HEK293 (cell line): ENCODE measurements around the gene MSS51.

Experiments used
- CTCF ChIA-PET: fragments of 350-600 bp; formaldehyde crosslinking; extraction: SDS; loops from one replicate; lab custom pipeline; 2021; ENCODE audit warnings: antibody characterized with exemption; lab: Yijun Ruan, JAX
- POLR2A ChIA-PET: fragments of 300-600 bp; formaldehyde crosslinking; extraction: SDS; loops from one replicate; lab custom pipeline; 2020; ENCODE audit warnings: antibody characterized with exemption, inconsistent platforms; lab: Yijun Ruan, JAX
- H3K27ac ChIP-seq: fragments of 200-500 bp; sonication (Bioruptor generic); 2 replicates; pipeline ENCODE4 v1.5.1; 2014; ENCODE audit warnings: low read depth, low read length, control low read depth, inconsistent platforms; ENCODE audit errors: extremely low read depth
- H3K36me3 ChIP-seq, 2 experiments: fragments of 200-500 bp in 1 of 2; sonication (Bioruptor generic) in 1 of 2; 1 replicate in 1 of 2; 2 replicates in 1 of 2; pipeline ENCODE4 v1.5.1; 2014 to 2017; ENCODE audit warnings: inconsistent platforms in 2 of 2, low read length in 2 of 2; ENCODE audit not compliant: control insufficient read depth in 2 of 2, insufficient read depth in 1 of 2
- H3K4me1 ChIP-seq: fragments of 200-500 bp; sonication (Bioruptor generic); 2 replicates; pipeline ENCODE4 v1.5.1; 2014; ENCODE audit warnings: mild to moderate bottlenecking, low read length, inconsistent platforms; ENCODE audit not compliant: control insufficient read depth, insufficient read depth
- H3K4me3 ChIP-seq: 2 replicates; pipeline ENCODE4 v1.5.1; 2011; ENCODE audit warnings: low read depth, mild to moderate bottlenecking, control low read depth, low read length, moderate library complexity
- H3K9me3 ChIP-seq: fragments of 200-500 bp; sonication (Bioruptor generic); 2 replicates; pipeline ENCODE4 v1.5.1; 2014; ENCODE audit warnings: low read depth, low read length, inconsistent platforms; ENCODE audit not compliant: control insufficient read depth, insufficient read depth
- BCL11B ChIP-seq: fragments of 450-650 bp; formaldehyde crosslinking; IDR thresholded peaks from 2 replicates; pipeline ENCODE4 v1.5.1; 2016; ENCODE audit warnings: low read depth, missing biosample characterization, missing genetic modification characterization
- EGR2 ChIP-seq: fragments of 450-650 bp; formaldehyde crosslinking; IDR thresholded peaks from 2 replicates; pipeline ENCODE4 v1.5.1; 2016; ENCODE audit warnings: low read depth, missing biosample characterization, missing genetic modification characterization
- MZF1 ChIP-seq: fragments of 450-650 bp; formaldehyde crosslinking; IDR thresholded peaks from 2 replicates; pipeline ENCODE4 v1.5.1; 2017; ENCODE audit warnings: missing biosample characterization, missing genetic modification characterization, borderline replicate concordance
- PATZ1 ChIP-seq: fragments of 450-650 bp; formaldehyde crosslinking; IDR thresholded peaks from 2 replicates; pipeline ENCODE4 v1.5.1; 2016; ENCODE audit warnings: missing biosample characterization, missing genetic modification characterization
- PRDM2 ChIP-seq: fragments of 450-650 bp; formaldehyde crosslinking; IDR thresholded peaks from 2 replicates; pipeline ENCODE4 v1.5.1; 2016; ENCODE audit warnings: missing biosample characterization, missing genetic modification characterization, borderline replicate concordance
- PRDM6 ChIP-seq: fragments of 450-650 bp; formaldehyde crosslinking; IDR thresholded peaks from 2 replicates; pipeline ENCODE4 v1.5.1; 2017; ENCODE audit warnings: missing biosample characterization, missing genetic modification characterization
- SALL2 ChIP-seq: fragments of 450-650 bp; formaldehyde crosslinking; IDR thresholded peaks from 2 replicates; pipeline ENCODE4 v1.5.0; 2017; ENCODE audit warnings: missing biosample characterization, mild to moderate bottlenecking, missing genetic modification characterization, borderline replicate concordance
- YY2 ChIP-seq: fragments of 450-650 bp; formaldehyde crosslinking; IDR thresholded peaks from 2 replicates; pipeline ENCODE4 v1.5.1; 2016; ENCODE audit warnings: missing biosample characterization, missing genetic modification characterization
- ZEB2 ChIP-seq: fragments of 450-650 bp; formaldehyde crosslinking; IDR thresholded peaks from 2 replicates; pipeline ENCODE4 v1.5.1; 2016; ENCODE audit warnings: missing biosample characterization, missing genetic modification characterization
- ZFHX2 ChIP-seq: fragments of 450-650 bp; formaldehyde crosslinking; conservative IDR thresholded peaks from 2 replicates; pipeline ENCODE4 v1.5.1; 2016; ENCODE audit warnings: missing biosample characterization, missing genetic modification characterization
- ZFP3 ChIP-seq: fragments of 450-650 bp; formaldehyde crosslinking; IDR thresholded peaks from 2 replicates; pipeline ENCODE4 v1.5.1; 2016; ENCODE audit warnings: low read depth, missing biosample characterization, missing genetic modification characterization
- ZNF121 ChIP-seq: fragments of 450-650 bp; formaldehyde crosslinking; IDR thresholded peaks from 2 replicates; pipeline ENCODE4 v1.5.1; 2016; ENCODE audit warnings: missing biosample characterization, missing genetic modification characterization
- ZNF140 ChIP-seq: fragments of 450-650 bp; formaldehyde crosslinking; IDR thresholded peaks from 2 replicates; pipeline ENCODE4 v1.5.1; 2016; ENCODE audit warnings: missing biosample characterization, missing genetic modification characterization
- ZNF174 ChIP-seq: fragments of 450-650 bp; formaldehyde crosslinking; IDR thresholded peaks from 2 replicates; pipeline ENCODE4 v1.5.0; 2017; ENCODE audit warnings: missing biosample characterization, mild to moderate bottlenecking, missing genetic modification characterization
- ZNF184 ChIP-seq: fragments of 450-650 bp; IDR thresholded peaks from 2 replicates; pipeline ENCODE4 v1.5.1; 2018; ENCODE audit warnings: missing biosample characterization, mild to moderate bottlenecking, missing genetic modification characterization
- ZNF341 ChIP-seq: fragments of 450-650 bp; formaldehyde crosslinking; IDR thresholded peaks from 2 replicates; pipeline ENCODE4; 2016; ENCODE audit warnings: low read depth, missing biosample characterization, missing genetic modification characterization
- ZNF514 ChIP-seq: fragments of 450-650 bp; formaldehyde crosslinking; IDR thresholded peaks from 2 replicates; pipeline ENCODE4 v1.5.1; 2016; ENCODE audit warnings: missing biosample characterization, missing genetic modification characterization
- ZNF558 ChIP-seq: fragments of 450-650 bp; formaldehyde crosslinking; IDR thresholded peaks from 2 replicates; pipeline ENCODE4 v1.5.1; 2016; ENCODE audit warnings: missing biosample characterization, missing genetic modification characterization
- ZNF747 ChIP-seq: fragments of 450-650 bp; formaldehyde crosslinking; IDR thresholded peaks from 2 replicates; pipeline ENCODE4 v1.5.1; 2016; ENCODE audit warnings: missing biosample characterization, missing genetic modification characterization
- ZNF785 ChIP-seq: fragments of 450-650 bp; formaldehyde crosslinking; IDR thresholded peaks from 2 replicates; pipeline ENCODE4 v1.5.1; 2016; ENCODE audit warnings: missing biosample characterization, missing genetic modification characterization

MSS51 gene

GRCh38 chr10:73444457-73444856 is 11.1 kb upstream of the MSS51 start:
- CTCF ChIA-PET: interaction anchor here (0.6 to 0.7 kb wide), 2 partner anchors 94 to 183 kb away, joined by 3 read pairs; no protein-coding TSS in a partner anchor
- TF ChIP-seq MZF1 (tag by site-specific recombination) (no peak), PATZ1 (tag by site-specific recombination) (no peak), ZNF184 (tag by site-specific recombination) (no peak), ZNF341 (tag by site-specific recombination) (no peak), ZNF558 (tag by site-specific recombination) (no peak), ZNF514 (tag by site-specific recombination) (no peak), ZEB2 (tag by site-specific recombination) (no peak)
- POLR2A ChIA-PET: no interaction called here

GRCh38 chr10:73439605-73440312 is 6.4 kb upstream of the MSS51 start:
- H3K4me1 ChIP-seq: no peaks in the 10 kb centered on the region; the same call in 1 of the 2 replicates
- peaks cover 3 to 27% of the 10 kb centered on the region in 2 experiments for H3K36me3 ChIP-seq
- no peak for TF ChIP-seq ZFP3 (tag by site-specific recombination)
- TF ChIP-seq ZFHX2 (tag by site-specific recombination): peak; percentile 88
- peak; percentile 16; the same call in 1 of the 2 replicates for TF ChIP-seq PRDM6 (tag by site-specific recombination)
- no peak for TF ChIP-seq ZNF140
- peak; percentile 82 for TF ChIP-seq EGR2
- TF ChIP-seq SALL2 (tag by site-specific recombination): no peak
- ChIA-PET POLR2A (no interaction called here), CTCF (interaction anchor here (0.7 kb wide), 1 partner anchor 83 kb away, joined by 4 read pairs; no protein-coding TSS in a partner anchor)
- no peak overlapping the region for H3K27ac ChIP-seq
- no peaks in the 10 kb centered on the region for H3K9me3 ChIP-seq
- H3K4me3 ChIP-seq: no peak overlapping the region

More at GRCh38 chr10:73444457-73444856, 11.1 kb upstream of the MSS51 start:
- no peak overlapping the region for H3K27ac ChIP-seq
- no peak overlapping the region for H3K4me3 ChIP-seq
- peaks cover 7 to 21% of the 10 kb centered on the region in 2 experiments; a peak in 2 of 3 replicates for H3K36me3 ChIP-seq
- no peaks in the 10 kb centered on the region for H3K9me3 ChIP-seq
- H3K4me1 ChIP-seq: no peaks in the 10 kb centered on the region; the same call in 1 of the 2 replicates

GRCh38 chr10:73439055-73439454 is 5.7 kb upstream of the MSS51 start:
- CTCF ChIA-PET: interaction anchor here (0.7 kb wide), 1 partner anchor 83 kb away, joined by 4 read pairs; no protein-coding TSS in a partner anchor
- Histone ChIP-seq H3K36me3 (peaks cover 3 to 22% of the 10 kb centered on the region in 2 experiments), H3K4me3 (no peak overlapping the region), H3K4me1 (no peaks in the 10 kb centered on the region; the same call in 1 of the 2 replicates), H3K9me3 (no peaks in the 10 kb centered on the region), H3K27ac (no peak overlapping the region)
- POLR2A ChIA-PET: no interaction called here
- no peak for TF ChIP-seq BCL11B (tag by site-specific recombination)
- TF ChIP-seq ZNF121: no peak
- no peak for TF ChIP-seq YY2 (tag by site-specific recombination)
- TF ChIP-seq ZNF785 (tag by site-specific recombination): no peak
- TF ChIP-seq ZNF174 (tag by site-specific recombination): no peak
- TF ChIP-seq PRDM2 (tag by site-specific recombination): no peak
- TF ChIP-seq ZNF747 (tag by site-specific recombination): no peak
